Kidney (tissue), 14 donors: ENCODE results near the gene PLXNC1. TPM values are rescaled to one million over a fixed set of nuclear protein-coding genes. Genes with fewer than 3 reads are reported as not detected.

Experiments used
- DNase-seq, 5 donors: peaks; one replicate each; pipeline ENCODE4 v3.0.0-alpha.2; 2013 to 2020
- FAIRE-seq: peaks from 2 replicates; lab custom pipeline; 2012; peaks lifted over from hg19 to GRCh38; lab: Jason Lieb, UNC
- H3K27ac ChIP-seq, 2 donors: one replicate each; pipeline ENCODE4 v1.7.0; 2013; ENCODE audit warnings: low read depth in 2 of 2, low read length in 2 of 2, inconsistent platforms in 1 of 2
- H3K27me3 ChIP-seq: one replicate; pipeline ENCODE4 v1.7.1; 2013; ENCODE audit warnings: low read length, inconsistent platforms; ENCODE audit not compliant: control insufficient read depth, insufficient read depth
- H3K36me3 ChIP-seq, 3 donors: one replicate each; pipeline versions ENCODE4 v1.7.0 to v1.7.1; 2013; ENCODE audit warnings: low read length in 3 of 3, control low read depth in 1 of 3, inconsistent platforms in 1 of 3; ENCODE audit not compliant: insufficient read depth in 3 of 3, control insufficient read depth in 2 of 3
- H3K4me1 ChIP-seq, 3 donors: one replicate each; pipeline versions ENCODE4 v1.7.0 to v1.7.1; 2013; ENCODE audit warnings: low read length in 3 of 3, inconsistent platforms in 1 of 3, low read depth in 1 of 3; ENCODE audit not compliant: control insufficient read depth in 2 of 3, insufficient read depth in 2 of 3
- H3K4me3 ChIP-seq, 3 donors: one replicate each; pipeline versions ENCODE4 v1.7.0 to v1.8.1; 2013; ENCODE audit warnings: low read length in 3 of 3, control low read depth in 1 of 3, inconsistent platforms in 1 of 3
- H3K9ac ChIP-seq, 3 donors: one replicate each; pipeline versions ENCODE4 v1.7.0 to v1.7.1; 2013; ENCODE audit warnings: low read length in 3 of 3, control low read depth in 1 of 3, inconsistent platforms in 1 of 3
- H3K9me3 ChIP-seq, 3 donors: one replicate each; pipeline versions ENCODE4 v1.7.0 to v1.7.1; 2013; ENCODE audit warnings: low read length in 3 of 3, control low read depth in 1 of 3, inconsistent platforms in 1 of 3; ENCODE audit not compliant: control insufficient read depth in 2 of 3, insufficient read depth in 1 of 3
- CTCF ChIP-seq: IDR thresholded peaks from 3 replicates; pipeline ENCODE4 v1.5.1; 2012; ENCODE audit warnings: mild to moderate bottlenecking, moderate library complexity, borderline replicate concordance; ENCODE audit not compliant: insufficient read depth; ENCODE audit errors: extremely low read depth
- intact Hi-C: fragments of 100-400 bp; cut with DNase I; formaldehyde crosslinking; loops from one replicate; pipeline ENCODE4 v1.11.1; 2022
- polyA plus RNA-seq: library from polyadenylated mRNA; stranded (reverse); fragments of 350-450 nt; fragmentation: Illumina TruSeq; extraction: RNeasy Lipid Tissue Mini Kit (QIAGEN cat#74804); gene quantifications from one replicate; pipeline ENCODE4 v1.2.3, GENCODE V29; 2014; ENCODE audit warnings: low read depth, low replicate concordance; ENCODE audit not compliant: insufficient read depth
- total RNA-seq: library from RNA; stranded (reverse); fragmentation: NEBNext Ultra II Directional; extraction: Animal tissue kit (Norgen Biotek cat#: 25700); gene quantifications from one replicate; pipeline ENCODE4 v1.2.1, GENCODE V29; 2021
- donor health status: control.
- donor health status: control.
- donor health status: control.
- donor health status: control.
- donor health status: control.
- donor health status: DM: yes; HTN: yes; CAD: no.
- donor health status: Normal renal cell carcinoma (clear cell type).

The PLXNC1 gene
- total and polyA plus RNA-seq, 2 donors from 2014 or later = 1.8 to 11.6 TPM

- FAIRE-seq (no peak), DNase-seq (no peak)
- no peaks in the 10 kb centered on the region for H3K4me1 ChIP-seq
- H3K27ac ChIP-seq = no peak overlapping the region
- intact Hi-C loops = no loop called here
- no peaks in the 10 kb centered on the region for H3K9me3 ChIP-seq
- no peak overlapping the region for H3K4me3 ChIP-seq
- no peak for TF ChIP-seq CTCF
- H3K36me3 ChIP-seq = no peaks in the 10 kb centered on the region
- H3K9ac ChIP-seq = no peak overlapping the region
- no peaks in the 10 kb centered on the region for H3K27me3 ChIP-seq
Observed at GRCh38 chr12:94207467-94207848, 59.1 kb downstream of the PLXNC1 start.

- no peak overlapping the region for H3K27ac ChIP-seq
- H3K27me3 ChIP-seq = no peaks in the 10 kb centered on the region
- no peak overlapping the region for H3K9ac ChIP-seq
- FAIRE-seq (no peak), DNase-seq (peak in 2 of 5 donors; percentile 33 to 42)
- no peaks in the 10 kb centered on the region for H3K4me1 ChIP-seq
- intact Hi-C loops = no loop called here
- no peak for TF ChIP-seq CTCF
- H3K9me3 ChIP-seq = no peaks in the 10 kb centered on the region
- no peaks in the 10 kb centered on the region for H3K36me3 ChIP-seq
- H3K4me3 ChIP-seq = no peak overlapping the region
Observed at GRCh38 chr12:94207849-94208621, 59.7 kb downstream of the PLXNC1 start.

GRCh38 chr12:94208622-94208966, 60.2 kb downstream of the PLXNC1 start:
- no peak for TF ChIP-seq CTCF
- Histone ChIP-seq H3K27me3 (no peaks in the 10 kb centered on the region), H3K36me3 (no peaks in the 10 kb centered on the region), H3K9me3 (no peaks in the 10 kb centered on the region), H3K4me1 (no peaks in the 10 kb centered on the region), H3K4me3 (no peak overlapping the region), H3K27ac (no peak overlapping the region), H3K9ac (no peak overlapping the region)
- no peak for DNase-seq
- intact Hi-C loops = no loop called here
- FAIRE-seq = no peak
